ENCODE results near the gene RAB6A.

GRCh38 chr11:73797457-73797856 lies 36.6 kb upstream of the RAB6A start:
- TF ChIP-seq CTCF (IDR thresholded peaks at IDR 0.05), result no peak
- no peak for TF ChIP-seq EP300 (IDR thresholded peaks at IDR 0.05)
- no peak for TF ChIP-seq POLR2A (IDR thresholded peaks at IDR 0.05)
